ENCODE results near the gene SLC1A2.

Gene SLC1A2

GRCh38 chr11:35323076-35323868, 96.1 kb downstream of the SLC1A2 start:
- no peak for DNase-seq

DNA sequence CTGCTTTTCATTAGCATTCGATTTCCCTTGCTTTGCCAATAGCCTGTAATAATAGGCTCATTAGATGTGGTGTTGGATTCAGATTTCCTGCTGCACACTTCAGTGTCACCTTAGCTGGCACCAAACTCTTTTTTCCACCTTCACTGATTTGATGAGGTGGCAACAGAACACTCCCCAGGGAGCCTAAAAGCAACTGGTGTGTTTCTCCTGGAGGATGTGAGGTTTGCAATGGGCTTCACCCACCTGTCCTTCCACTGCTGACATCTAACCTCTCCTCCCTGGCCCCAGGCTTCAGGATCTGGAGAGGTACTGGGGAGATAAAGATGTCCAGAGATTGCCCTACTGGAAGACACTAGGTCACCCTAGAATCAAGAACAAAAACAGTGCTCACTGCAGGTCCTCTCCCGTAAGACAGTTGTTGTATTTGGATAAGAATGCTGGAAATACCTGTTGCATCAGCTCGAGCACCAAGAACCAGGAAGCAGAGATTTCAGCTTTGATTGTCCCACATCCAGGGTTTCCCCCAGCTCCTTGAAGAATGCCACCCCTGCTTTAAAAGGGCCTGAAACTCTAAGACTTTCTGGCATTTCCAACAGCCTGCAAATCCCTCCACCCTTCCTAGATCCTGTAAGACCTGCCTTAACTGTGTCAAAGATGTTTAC, 96.9 kb downstream of the SLC1A2 start:
- no peak for DNase-seq

GRCh38 chr11:35321532-35322317, 97.6 kb downstream of the SLC1A2 start:
- DNase-seq, result no peak

DNA sequence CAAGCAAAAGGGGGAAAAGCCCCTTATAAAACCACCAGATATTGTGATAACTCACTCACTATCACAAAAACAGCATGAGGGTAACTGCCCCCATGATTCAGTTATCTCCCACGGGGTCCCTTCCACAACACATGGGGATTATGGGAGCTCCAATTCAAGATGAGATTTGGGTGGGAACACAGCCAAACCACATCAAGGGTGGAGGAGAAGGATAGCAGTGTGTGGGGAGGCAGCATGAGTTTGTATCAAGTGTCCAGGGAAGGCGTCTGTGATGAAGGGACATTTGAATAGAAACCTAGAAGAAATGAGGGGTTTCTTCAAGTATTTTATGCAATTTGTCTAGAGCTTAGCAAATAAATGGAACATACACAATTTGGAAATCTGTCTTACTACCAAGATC, 98.2 kb downstream of the SLC1A2 start:
- DNase-seq, result no peak

DNA sequence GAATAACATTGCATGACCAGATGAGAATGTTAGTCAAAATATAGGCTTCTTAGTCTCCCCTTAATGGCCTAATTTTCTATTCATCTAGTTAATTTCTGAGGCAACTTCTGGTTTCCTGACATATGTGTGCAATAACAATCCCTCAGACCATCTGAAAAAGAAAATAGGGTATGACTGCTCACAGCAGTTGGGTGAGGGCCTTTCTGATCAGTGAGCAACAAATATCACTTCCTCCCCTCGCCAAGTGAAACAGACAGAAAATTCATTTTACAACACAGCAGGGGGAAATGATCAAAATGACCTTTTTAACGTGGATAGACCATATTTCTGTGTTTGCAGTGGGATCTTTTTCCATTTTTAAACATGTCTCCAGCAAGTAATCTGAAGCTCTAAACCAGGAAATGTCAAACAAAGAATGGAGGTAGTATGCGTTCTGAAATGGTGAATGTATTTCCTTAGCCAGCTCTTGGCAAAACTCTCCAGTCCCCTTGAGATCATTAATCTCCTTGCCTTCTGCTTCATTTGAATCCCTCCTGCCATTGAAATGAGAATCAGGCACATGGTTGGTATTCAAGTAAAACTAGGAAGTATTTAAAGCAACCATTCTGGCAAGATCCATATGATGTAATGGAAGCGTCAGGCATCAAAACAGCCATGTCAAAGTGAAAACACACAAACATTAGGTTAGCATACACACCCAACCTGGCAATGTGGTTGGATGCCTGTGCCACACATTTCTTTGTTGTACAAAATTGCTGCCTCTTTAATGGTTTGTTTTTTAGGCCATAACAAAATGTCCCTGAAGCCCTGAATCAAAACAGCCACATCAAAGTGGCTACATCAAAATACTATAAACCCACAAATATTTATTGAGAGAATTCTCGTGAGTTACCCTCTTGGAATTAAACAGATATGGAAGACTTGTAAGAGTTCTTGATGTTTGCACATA, 100.1 kb downstream of the SLC1A2 start:
- DNase-seq, result peak; percentile 12

DNA sequence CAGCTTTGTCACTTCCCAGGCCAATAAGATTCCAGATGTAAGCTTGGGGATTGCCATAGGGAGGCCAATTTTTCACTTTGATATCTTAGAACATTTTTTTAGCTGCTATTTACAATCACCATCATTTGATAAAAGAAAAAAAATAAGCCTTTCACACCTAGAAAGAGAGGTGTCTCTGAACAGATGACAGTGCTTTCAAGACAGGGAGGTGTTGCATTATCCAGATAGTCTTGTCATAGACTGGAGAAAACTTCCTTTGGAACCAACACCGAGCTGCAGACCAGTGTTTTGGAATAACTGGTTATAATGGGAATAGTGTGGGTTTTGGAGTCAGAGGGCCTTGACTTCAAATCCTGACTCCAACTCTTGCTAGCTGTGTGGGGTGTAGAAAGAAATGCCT, 101.0 kb downstream of the SLC1A2 start:
- no peak for DNase-seq

DNA sequence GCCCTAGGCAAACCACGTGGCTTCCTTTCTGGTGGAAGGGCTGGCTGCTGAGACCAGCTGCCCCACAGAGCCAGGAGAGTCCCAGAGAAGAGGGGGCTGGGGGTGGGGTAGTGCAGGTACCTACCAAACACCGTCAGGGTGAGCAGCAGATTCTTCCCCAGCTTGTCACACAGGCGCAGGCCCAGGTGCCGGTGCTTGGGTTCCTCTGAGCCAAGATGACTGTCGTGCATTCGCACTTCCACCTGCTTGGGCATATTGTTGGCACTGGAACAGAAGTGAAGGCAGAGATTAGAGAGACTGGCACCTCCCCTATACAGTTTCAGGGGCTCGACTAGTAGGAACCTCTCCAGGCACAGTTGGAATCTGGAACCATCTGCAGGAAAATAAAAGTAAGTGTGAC, 102.1 kb downstream of the SLC1A2 start:
- DNase-seq, result no peak

GRCh38 chr11:35316161-35316560, 103.2 kb downstream of the SLC1A2 start:
- DNase-seq, result no peak

GRCh38 chr11:35313760-35314153, 105.6 kb downstream of the SLC1A2 start:
- no peak for DNase-seq

DNA sequence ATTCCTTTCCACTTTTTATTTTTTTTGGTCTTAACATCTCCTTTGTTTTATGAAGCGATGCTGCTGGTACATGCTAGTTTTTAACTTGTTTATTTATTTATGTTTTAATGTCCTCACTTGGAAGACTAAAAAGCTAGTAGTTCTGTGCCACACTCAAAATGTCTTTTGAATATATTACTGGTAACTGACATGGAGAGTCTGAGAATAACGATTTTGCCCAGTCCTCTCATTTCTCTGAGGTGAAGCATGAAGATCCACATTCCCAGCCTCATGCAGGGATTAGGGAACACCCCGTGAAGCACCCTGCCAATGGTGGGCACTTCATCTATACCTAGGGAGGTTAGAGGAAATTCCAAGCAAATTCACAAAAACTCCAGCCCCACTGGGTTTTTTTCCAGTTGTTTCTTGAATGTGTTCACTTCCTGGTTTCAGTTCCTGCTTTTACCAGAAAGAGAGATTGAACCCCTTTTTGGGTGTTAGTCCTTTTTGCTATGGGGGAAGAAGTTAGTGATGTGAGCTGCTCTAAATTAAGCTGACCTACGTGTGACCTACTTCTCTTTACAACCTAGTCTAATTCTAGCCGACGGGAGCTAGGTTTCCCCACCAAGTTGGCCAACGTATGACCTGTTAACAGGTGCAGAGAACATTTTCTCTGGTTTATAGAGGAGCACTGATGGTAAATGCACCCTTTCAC, 106.1 kb downstream of the SLC1A2 start:
- DNase-seq, result no peak

GRCh38 chr11:35311331-35311730, 108.0 kb downstream of the SLC1A2 start:
- no peak for DNase-seq

DNA sequence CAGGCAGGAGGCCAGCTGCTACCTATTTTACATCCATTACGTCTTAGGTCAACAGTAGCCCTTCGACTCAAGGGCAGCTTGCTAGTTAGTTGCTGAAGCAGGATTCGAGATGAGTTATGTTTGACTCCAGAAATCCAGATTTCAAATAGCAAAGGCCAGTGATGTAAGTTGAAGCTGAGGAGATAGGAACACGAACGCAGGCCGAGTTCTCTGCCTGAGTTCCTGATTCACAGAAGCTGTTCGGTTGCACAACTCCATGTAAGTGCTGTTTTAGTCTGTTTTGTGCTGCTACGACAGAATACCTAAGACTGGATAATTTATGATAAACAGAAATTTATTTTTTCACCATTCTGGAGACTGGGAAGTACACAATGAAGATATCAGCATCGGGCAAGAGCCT, 111.2 kb downstream of the SLC1A2 start:
- no peak for DNase-seq

DNA sequence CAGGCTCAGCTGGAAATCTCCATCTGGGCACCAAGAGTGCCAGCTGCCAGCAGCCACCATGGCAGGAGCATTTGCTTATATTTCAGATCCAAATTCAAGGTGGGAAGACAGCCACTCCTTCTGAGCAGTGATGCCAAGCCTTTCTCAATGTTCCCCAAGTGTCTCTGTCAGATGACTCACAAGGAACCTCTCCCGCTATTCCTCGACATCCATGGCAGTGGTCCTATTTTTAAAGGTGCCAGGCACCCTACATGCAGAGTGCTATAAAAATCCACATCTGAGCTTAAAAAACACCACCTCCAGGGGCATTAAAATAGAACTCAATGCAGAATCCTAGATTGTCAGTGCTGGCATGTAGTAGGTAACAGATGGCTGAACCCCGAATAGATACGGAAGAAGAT, 112.1 kb downstream of the SLC1A2 start:
- DNase-seq, result no peak

DNA sequence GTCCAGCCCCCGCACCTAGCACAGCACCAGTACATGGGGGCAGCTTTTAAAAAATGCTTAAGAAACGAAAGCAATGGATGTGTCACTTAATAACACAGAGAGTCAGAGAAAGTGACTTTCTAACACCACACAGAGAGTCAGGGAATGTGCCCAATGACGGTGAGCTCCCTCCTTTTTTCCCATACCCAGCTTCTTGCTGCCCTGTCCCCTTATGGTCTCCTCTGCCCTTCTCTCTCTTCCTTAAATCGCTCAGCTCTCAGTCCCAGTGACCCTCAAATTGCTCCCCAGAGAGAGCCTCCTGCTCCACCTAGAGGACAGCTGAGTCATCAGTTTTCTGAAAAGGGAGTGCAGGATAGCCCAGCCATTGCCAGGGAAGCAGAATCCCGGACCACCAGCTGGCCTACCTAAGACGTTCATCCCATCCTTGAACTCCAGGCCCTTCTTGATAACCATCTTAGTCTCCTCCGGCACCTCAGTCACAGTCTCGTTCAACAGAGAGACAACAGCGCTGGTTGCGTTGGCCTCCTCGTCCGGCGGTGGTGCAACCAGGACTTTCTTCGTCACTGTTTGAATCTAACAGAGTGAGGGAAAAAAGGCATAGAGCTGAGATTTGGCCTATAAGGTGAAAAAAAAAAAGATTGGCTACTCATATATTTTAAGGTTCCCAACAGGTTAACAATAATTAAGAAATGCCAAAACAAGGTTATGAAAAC, 113.5 kb downstream of the SLC1A2 start:
- DNase-seq, result peak; percentile 29

DNA sequence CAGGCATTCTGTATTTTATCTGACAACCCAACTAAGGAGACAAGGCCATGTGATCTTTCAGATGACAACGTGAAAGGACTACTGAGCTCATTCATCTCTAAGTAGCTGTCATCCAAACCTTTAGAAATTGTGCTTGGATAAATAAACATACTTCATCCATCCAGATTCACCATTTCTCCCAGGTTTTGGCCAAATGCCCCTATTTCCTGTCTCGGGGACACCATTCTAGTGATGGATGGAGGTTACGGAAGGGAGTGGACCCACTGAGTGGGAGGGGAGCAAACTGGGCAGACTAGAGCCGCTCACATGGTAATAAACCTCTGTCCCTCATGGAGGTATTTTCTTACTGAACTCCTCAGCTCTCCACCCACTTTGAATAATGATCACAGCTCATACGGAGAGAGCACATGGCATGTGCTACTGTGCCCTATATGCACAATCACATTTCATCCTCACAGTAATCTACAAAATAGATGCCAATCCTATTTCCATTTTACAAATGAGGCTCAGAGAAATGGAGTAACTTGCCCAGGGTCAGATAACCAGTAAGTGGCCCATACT, 114.4 kb downstream of the SLC1A2 start:
- no peak for DNase-seq

- peak; percentile 9 for DNase-seq
Measured at GRCh38 chr11:35304386-35304775, 115.0 kb downstream of the SLC1A2 start.

- DNase-seq, result no peak
Measured at GRCh38 chr11:35303596-35304385, 115.6 kb downstream of the SLC1A2 start.

DNA sequence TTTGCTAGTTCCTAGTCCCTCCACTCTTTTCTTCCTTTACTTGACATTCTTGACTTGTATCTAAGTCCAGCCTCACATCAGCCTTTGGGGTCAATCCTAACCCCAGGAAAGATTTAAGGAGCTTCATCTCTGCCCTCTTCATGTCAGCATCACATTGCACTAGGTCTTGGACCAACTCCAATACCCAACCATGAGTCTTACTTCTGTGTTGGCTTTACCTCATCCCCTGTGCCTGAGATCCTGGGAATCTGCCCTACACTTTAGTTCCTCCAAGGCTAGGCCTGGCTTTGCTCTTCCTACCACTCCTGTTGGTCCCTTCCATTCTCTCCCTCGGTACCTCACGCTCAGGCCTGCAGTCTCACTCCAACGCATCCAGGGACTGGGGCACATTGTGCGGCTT, 117.0 kb downstream of the SLC1A2 start:
- no peak for DNase-seq

DNA sequence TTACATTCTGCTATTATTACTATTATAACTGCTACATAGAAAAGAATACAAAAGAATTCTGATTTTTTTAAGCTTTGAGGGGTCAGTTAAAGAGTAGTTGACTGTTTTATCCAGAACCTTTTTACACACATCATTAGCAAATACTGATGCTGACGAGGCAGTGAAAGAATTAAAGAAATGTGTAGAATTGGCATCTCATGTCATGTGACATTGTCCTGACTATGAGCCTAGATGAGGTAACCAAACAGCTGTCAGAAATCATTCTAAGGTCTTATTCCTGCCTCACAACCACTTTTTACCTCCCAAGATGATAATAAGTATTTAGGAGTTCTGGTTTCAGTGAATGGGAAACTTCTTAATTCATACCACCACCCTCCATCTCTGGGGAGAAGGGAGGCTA, 121.0 kb downstream of the SLC1A2 start:
- no peak for DNase-seq

GRCh38 chr11:35295751-35296150, 123.6 kb downstream of the SLC1A2 start:
- DNase-seq, result no peak
